ENCODE data around the gene C16orf46.

C16orf46 gene

DNA sequence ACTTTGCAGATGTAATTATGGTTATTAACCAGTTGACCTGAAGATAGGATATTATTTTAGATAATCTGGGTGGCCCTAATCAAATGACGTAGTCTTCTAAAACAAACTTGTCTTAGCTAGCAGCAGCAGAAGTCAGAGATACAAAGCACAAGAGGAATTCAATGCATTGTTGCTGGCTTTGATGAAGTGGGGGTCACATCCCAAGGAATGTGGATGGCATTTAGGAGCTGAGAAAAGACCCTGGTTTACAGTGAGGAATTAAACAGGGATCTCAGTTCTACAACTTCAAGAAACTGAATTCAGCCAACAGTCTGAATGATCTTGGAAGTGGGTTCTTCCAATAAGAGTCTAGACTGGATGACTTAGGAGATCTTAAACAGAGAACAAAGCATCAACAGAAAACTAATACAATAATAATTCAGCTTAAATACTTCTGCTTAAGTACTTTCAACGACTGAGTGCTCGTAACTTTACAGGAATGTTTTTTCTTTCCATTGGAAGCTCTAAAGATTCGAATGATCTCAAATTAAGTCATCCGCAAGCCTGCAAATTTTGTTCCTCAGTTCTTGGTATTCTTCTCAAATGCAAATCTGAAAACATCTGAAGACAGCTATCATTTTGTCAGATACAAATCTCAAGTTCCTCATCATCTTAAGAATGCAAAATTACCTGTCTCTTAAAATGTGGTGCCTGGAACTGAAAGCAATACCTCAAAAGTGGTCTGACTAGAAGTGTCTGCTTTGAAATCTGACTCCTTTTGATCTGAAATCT lies 3.3 kb downstream of the C16orf46 start:
- DNase-seq, result no peak

DNA sequence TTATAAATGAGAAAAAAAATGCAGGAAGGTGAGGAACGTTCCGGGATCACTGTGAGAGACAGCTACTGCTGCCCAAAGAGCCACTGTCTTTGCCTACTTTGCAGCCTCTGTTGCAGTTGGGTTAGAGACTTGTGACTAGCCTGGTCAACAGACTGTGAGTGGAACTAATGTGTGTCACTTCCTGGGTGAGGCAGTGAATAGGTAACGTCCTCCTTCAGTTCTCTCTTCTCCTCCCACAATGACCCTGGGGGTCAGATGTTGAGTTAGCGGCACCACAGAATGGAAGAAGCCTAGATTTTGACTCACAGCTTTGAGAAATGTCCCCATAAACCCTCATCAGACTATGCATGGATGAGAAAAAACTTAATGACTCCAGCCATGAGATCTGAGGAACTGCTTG lies 5.2 kb downstream of the C16orf46 start:
- no peak for DNase-seq

DNA sequence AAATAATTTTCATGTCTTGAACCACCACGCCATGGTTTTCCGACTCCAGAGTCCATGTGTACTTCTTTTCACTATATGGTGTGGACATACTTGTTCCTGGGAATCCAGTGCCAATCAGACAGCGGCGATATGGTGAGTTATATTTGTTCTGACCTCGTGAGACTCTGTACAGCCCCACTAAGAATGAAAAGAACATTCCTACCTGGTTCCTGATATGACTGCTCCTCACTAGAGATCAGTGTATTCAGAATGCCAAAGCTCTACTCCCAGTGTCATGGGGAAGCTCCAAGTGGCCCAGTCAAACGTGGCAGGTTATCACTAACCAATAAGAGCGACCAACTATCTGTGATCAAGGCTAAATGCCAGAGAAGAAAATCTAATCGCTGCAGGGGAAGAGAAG lies 6.1 kb downstream of the C16orf46 start:
- DNase-seq, result no peak

DNA sequence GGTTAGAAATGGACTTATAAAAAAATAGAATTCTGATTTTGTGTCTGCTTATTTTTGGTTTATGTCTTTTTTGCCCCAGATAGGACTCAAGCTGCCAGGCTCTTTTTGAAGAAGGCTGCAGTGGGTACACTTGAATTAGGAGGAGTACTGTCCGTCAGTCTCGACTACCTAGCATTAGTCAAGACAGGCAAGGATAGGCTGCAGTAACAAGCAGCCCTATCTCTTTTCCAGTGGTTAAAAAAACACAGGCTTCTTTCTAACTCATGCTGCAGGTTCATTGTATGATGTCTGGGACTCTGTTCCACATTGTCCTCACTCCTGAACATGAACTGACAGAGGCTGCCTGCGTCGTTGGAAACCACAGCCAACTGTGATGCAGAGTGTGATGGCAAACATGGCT lies 8.0 kb downstream of the C16orf46 start:
- DNase-seq, result no peak

DNA sequence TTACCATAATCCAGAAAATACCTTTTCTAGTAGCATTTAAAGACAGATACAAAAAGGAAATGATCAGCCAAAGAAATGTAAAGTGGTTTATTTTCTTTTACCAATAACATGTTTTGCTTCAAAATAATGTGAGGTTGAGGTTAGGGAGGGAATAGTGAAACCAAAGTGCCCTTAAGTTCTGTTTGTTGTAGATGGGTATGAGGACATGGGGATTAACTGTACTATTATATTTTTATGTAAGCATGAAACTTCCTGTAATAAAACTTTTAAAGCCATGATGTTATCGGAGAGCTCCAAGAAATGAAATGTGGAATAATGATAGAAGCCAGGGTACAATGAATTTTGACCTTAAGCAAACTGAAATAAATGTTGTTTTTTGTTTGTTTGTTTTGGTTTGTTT lies 9.9 kb downstream of the C16orf46 start:
- DNase-seq, result no peak

DNA sequence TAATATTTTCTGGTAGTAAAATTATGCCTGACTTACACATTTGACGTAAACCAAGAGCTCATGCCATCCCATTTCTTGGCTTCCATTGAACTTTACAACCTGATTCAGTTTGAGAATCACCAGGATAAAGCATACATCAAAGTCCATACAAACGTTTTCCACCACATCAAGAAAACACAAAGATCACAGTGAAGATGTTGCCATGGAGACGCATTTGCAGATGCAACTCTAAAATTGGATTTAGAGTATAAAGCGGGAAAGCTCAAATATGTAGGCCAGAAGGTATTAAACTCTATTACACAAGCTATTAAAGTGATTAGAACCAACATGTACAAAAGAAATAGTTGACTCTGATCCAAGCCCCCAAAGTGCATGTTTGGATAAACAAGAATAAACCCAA lies 10.4 kb downstream of the C16orf46 start:
- no peak for DNase-seq

DNA sequence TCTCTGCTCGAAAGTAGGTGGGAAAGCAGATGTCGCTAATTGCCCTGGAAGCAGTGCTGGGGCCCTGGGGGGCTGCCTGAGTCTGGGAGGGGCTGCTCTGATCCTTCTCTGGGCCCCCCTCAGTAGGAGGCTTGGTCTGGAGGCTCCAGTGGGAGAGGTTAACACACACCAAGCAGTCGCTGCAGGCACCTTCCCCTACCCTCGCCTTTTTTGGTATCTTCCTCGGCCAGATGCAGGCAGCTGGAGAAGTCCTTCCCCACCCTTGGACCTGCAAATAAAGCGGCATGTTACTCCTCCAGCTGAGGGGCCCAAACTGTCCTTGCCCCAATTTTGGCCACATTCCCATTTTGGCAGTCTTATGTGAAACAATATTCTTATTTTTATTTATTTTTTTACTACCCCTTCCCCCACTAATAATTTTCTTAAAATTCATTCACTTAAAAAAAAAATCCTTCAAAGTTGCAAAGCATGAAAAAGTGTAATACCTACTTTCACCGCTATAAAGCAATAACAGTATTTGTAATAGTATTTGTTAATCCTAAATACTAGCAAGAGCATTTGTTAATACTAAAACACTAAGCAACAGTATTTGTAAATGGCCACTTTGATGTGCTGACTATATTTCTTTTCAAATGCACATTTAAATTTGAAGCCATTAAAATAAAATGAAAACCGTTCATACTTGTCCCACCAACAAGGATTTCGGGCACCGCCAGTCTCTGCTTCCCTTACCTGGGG lies 15.0 kb downstream of the C16orf46 start:
- no peak for DNase-seq

DNA sequence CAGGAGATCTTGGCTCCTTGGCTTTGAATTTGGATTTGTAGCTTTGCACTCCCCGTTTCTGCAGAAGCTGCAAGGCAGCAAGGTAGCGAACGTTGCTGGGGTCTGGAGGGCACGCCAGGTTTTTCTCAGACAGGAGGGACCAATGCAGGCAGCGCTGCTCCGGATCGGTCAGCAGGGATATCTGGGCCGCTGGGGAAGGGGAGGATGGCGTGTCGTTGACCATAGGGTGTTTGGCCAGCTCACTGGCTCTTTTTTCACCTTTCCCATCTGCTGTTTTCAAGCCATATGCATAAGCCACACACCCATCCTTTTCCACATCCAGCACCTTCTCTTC lies 15.8 kb downstream of the C16orf46 start:
- no peak for DNase-seq

DNA sequence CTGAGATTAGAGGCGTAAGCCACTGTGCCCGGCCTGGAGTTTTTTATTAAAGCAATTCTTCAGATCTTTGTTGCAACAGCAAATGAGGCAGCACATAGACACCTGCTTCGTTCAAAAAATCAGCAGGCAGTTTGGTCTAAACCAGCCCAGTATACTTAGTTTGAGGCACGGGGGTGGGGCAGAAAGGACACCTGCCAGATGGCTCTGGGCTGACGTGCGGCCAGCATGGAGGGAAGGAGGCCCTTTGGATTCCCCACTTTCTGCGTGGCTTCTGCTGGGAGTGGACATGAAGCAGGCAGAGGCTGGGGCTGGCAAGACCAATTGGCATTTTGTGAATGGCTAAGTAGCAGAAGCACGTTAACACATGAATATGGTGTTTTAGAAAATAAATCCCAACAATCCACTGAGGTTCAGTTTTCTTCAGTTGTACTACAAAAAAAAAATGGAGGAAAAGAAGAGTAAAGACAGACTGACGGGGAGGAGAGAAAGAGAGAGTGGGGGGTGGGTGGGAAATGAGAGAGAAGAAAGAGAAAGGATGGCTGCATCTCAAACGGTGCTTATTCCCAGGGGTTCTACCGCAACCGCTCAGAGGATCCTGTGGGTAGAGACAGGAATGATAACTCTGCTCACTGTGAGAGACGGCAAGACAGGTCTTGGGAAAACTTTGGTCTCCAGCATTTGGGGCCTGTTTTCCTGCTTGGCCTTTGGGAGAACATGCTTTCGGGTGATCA lies 16.3 kb downstream of the C16orf46 start:
- DNase-seq, result no peak

DNA sequence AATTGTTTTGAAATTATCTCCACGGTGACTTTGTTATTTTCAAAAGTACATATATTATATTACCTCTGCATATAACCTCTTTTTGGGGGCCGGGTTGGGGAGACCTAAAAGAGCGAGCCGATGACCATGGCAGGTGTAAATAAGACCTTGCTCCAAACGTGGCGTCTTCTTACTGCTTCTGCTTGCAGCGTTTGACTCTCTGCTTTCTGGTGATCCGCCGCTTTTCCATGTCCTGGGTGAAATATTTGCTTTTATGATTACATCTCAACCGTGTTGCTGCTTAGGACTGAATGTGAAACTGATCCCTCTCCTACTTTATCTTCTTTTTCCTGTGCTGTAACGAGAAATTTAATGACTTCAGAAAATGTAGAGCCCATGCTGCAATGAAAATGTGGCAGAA lies 23.3 kb downstream of the C16orf46 start:
- no peak for DNase-seq

DNA sequence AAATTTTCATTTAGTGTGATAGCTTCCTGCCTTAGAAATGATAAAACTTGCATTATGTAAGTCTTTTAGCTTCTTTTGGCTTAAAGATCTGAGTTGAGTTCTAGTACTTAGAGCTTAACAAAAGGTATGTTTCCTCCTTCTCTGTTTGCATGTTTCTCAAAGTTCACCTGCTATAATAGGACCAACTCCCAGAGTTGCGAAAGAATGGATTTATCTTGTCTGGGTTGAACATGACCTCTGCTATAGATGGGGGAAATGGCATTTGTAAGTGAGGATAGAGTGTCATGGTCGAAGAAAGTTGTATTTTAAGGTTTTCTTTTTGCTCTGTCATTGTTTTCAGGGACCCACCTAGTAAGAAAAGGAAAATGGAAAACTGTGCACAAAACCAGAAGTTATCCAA lies 34.2 kb downstream of the C16orf46 start:
- no peak for DNase-seq

DNA sequence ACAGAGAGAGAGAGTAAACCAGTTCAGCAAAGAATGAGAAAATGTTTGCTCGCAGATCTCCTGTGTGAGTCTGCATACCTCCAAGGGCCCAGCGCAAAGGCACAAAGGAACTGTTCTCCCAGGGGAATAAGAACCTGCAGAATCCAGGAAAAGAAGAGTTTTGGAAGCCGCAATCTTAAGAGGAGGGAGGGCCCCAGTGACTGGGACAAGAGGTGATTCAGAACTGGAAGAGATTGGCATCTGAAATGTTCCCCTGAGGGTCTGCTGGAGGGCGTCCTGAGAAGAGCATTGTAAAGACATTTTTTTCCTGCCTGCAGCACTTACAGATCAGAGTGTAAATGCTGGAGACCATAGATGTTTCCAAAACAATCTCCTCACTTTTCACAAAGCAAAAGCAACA lies 35.3 kb downstream of the C16orf46 start:
- DNase-seq, result no peak

DNA sequence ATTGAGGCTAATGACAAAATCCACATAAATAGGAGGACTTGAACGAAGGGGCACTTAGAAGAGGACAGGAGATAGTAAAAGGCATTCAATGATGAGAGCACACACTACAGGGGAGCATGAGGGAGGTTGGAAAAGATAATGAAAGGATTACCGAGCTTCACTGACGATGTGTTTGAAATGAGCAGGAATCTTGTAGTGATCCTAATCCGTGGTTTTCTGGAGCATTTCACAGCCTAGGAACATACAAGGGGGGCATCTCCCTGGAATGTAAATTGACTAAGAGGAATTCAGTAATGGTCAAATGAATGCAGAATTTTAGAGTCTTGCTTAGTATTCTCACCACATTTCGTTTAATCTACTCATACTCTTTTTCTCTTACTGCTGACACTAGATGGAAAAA lies 36.2 kb downstream of the C16orf46 start:
- DNase-seq, result no peak

DNA sequence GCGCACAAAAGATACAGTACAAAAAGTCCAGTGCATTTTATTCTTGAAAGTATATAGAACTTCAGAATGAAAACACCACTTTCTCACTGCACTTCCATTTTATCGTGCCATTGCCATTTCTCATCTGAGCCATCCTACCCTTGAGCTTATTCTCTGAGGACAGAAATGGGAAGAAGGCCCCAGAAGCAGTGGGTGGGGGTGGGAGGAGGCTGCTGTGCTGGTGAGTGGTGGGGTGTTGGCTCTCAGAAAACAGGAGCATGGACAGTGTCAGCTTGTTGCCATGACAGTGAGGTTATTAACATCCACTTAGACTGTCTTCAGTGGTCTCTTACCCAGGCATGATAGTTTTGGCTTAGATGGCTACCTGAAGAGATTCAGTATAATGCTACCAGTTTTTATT lies 36.9 kb downstream of the C16orf46 start:
- DNase-seq, result no peak

DNA sequence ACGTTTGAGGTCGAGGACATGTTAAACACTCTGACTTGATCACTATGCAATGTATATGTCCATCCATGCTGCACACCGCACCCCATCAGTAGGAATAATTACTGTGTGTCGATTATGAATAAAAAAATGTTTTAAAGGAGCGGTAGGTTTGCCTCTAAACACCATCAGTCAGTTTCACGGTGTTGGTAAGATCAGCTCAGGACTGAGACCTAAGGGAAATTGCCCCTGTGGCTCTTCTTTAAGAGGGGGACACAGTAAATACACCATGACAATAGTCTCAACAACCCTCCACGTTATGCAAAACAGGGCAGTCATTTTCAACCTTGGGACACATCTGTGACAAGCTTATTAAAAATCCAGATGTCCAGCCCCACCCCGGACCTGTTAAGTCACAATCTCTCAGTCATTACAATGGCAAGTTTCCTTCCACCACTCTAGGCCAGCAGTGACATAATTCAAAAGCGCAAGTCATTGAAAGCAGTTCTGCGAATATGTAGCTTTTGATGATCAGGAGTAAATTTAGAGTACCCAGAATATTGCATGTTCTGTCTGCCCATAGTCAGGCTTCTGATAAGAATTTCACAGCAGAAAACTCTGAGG lies 40.2 kb downstream of the C16orf46 start:
- DNase-seq, result no peak

DNA sequence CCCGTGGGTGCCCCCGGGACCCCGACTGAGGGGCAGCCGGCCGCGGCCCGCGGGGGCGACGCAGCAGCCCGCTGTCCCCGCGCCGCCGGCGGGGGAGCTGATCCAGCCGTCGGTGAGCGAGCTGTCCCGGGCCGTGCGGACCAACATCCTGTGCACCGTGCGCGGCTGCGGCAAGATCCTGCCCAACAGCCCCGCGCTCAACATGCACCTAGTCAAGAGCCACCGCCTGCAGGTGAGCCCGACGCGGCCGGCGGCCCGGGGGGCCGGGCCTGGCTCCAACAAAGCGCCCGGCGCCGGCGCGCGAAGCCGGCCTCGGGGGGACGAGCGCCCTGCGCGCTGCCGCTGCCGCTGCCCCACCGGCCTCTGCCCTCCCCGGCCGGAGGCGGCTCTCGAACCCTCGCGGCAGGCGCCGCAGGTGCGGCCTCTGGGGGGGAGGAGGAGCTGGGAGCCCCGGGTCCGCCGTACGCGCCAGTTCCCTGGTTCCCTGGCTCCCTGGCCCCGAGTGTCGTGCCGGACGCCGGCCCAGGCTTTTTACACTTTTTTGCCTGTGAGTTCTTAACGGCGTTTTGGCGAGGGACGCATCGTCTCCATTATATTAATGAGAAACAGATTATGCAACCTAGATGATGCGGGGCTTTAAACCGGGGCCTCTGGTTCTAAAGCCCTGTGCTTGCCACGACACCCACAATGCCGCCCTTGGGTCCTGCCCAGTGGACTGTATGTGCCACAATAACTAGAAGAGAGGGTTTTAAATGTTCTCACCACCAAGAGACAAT lies 40.9 kb downstream of the C16orf46 start:
- DNase-seq, result peak; percentile 17

DNA sequence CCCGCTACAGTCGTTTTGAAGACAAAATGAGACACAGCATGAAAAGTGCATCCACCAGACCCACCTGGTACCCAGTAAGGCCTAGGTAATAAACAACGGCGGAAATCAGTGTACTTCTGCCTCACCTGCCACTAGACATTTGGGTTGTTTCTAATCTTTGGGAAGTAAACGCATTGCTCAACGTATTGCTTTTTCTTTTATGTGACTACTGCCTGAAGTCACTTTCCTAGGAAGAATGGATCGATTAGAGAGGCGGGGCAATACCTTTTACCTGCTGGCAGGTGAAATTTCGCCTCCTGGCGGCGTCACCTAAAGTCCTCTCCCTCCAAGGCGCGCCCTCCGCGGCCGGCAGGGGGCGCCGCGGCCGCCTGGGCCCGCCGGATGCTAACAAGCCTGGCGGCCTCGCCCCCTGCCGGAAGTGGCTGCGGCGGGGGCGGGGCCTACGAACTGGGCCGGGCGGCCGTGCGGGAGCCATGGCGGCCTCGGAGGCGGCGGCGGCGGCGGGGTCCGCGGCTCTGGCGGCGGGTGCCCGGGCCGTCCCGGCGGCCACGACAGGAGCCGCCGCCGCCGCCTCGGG lies 41.6 kb downstream of the C16orf46 start, which contains the start of gene ATMIN:
ATMIN (plus strand) TSS at position 445 of the 577 bp plus-strand sequence; CDS start at position 474, 29 bp downstream.
- peak; percentile 91 for DNase-seq

DNA sequence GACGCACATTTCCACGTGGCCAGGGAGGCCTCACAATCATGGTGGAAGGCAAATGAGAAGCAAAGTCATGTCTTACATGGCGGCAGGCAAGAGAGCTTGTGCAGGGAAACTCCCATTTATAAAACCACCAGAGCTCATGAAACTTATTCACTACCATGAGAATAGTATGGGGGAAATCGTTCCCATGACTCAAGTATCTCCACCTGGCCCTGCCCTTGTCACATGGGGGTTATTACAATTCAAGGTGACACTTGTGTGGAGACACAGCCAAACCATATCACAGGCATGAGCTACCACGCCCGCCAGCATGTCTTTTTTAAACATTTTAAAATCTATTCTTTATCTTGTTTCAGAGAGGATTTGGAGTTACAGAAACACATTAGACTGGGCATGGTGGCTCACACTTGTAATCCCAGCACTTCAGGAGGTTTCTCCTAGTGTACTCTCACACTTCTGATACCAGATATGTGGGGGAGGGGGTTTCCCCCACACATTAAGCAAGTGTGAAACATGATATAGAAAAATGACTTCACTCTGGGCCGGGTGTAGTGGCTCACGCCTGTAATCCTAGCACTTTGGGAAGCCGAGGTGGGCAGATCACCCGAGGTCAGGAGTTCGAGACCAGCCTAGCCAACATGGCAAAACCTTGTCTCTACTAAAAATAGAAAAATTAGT lies 47.0 kb downstream of the C16orf46 start:
- no peak for DNase-seq

DNA sequence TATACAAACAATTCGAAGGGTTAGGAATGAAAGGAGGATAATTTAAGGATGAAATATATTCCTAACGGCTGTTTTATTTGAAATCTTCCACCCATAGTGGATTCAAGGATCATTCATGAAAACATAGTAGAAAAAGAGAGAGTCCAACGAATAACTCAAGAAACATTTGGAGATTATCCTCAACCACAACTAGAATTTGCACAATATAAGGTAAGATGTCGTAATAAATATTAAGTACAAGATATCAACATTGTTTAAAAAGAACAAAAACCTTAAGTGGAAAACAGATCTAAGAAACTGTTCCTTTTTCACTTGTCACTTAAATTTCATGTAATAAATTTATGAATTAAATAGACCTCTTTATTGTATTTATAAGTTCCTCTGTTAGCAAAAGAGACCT lies 50.6 kb downstream of the C16orf46 start:
- no peak for DNase-seq

DNA sequence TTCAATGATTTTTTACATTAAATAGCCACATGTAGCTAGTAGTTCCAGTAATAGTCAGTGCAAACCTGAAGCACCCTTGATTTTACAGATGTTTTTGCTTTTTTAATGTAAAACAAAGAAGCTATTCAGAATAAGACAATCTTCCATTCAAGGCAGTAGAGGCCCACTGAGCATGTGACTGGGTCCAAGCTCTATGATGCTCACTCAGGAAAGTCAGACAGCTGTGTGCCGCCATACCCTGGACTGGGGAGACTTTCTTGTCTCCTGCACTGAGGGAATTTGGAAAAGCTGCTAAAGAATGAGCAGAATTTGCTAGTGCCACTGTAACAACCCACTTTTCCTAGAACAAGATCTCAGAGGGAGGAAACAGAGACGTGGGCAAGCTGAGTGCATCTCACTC lies 58.5 kb downstream of the C16orf46 start:
- no peak for DNase-seq

DNA sequence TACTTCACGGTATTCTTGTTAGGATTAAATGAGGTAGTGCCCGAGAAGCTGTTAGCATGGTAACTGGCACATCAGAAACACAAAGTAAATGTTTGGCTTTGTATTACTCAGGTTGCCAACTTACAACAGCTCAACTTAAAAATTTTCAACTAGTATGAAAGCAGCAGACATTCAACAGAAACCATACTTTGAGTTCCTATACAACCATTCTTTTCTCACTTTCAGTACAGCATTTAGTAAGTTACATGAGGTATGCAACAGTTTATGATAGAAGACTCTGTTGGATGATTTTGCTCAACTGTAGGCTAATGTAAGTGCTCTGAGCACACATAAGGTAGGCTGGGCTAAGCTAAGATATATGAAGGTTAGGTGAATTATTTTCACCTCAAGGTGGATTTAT lies 62.4 kb downstream of the C16orf46 start:
- DNase-seq, result no peak

DNA sequence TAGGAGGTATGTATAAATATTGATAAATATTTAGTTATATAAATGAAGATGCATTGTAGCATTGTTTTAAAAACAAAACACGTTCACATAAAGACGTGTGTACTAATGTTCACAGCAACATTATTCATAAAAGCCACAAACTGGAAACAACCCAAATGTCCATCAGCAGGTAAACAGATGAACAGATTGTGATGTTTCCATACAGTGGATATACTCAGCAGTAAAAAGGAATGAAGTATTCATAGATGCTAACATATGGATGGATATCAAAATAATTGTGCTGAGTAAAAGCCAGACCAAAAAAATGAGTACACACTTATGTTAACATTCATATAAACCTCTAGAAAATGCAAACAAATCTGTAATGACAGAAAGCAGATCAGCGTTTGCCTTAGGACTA lies 64.1 kb downstream of the C16orf46 start:
- DNase-seq, result no peak
